SK-N-MC (cell line): ENCODE data around the gene TLX3.

ENCODE experiments used
- EZH2 ChIP-seq: fragments of 200-600 bp; sonication (generic); IDR thresholded peaks from one replicate; pipeline ENCODE4 v1.6.1; 2017; ENCODE audit warnings: antibody characterized with exemption
- FOXP2 ChIP-seq: optimal IDR thresholded peaks from 2 replicates; pipeline ENCODE3; 2011; ENCODE audit warnings: mild to moderate bottlenecking, moderate library complexity; ENCODE audit not compliant: insufficient read depth; ENCODE audit errors: extremely low read length, control extremely low read depth
- POLR2AphosphoS5 ChIP-seq: IDR thresholded peaks from 2 replicates; pipeline ENCODE4 v1.6.1; 2012; ENCODE audit warnings: mild to moderate bottlenecking, low read depth, low read length, borderline replicate concordance

- TF ChIP-seq POLR2AphosphoS5 (no peak), EZH2 (no peak), FOXP2 (no peak)
Observed at GRCh38 chr5:171351536-171352073, 42.6 kb downstream of the TLX3 start.
